Measurements from ENCODE around the gene PSME1. TPM values are rescaled to one million over a fixed set of nuclear protein-coding genes. Genes with fewer than 3 reads are reported as not detected.
A peak's percentile ranks its signal among the peaks of the same experiment; 100 is the strongest.

The PSME1 gene
- total and polyA plus RNA-seq, 2 of the 13 experiments (the other 11 are each of a cell fraction or from before 2014, with no cell fraction given): 159 to 608 TPM

DNA sequence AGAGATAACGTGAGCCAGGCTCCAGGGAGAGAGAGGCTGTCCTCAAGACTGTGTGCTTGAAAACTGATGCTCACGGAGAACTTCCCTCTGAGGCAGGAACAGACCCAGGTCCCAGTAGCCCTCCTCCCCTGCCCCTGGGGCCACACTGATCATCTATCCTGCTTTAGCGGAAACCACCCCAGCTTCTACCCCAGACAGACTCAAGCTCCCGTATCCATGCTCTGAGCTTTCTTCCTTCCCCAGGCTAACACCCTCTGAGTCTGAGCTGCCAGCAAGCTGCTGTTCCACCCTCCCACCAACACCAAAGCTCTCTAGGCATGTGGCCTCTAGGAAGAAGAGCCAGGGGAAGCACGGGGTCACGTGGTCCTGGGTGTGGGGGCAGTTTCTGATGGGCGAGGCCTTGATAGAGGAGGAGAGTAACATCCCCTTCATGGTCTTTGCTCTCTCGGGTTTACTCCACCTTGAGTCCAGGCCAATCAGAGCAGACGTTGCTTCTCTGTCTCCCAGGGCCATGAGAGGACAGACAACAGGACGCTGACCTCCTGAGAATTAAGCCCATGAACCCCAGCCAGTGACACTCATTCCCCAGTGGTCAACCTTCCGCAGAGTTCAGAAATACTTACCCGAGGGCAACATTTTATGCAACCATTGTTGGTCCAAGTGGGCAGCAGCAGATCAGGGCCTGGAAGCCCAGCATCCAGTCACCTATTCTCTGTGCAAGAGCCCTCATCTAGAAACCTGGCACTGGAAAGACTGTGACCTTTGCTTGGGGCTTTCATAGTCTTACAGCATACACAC lies 40.5 kb upstream of the PSME1 start (continued):
- no peak for TF ChIP-seq FOXA1 (IDR thresholded peaks at IDR 0.05)
- TF ChIP-seq FOXA1 (CRISPR knock-in tag; IDR thresholded peaks at IDR 0.05): peak; percentile 60
- TF ChIP-seq, protein P1, sequence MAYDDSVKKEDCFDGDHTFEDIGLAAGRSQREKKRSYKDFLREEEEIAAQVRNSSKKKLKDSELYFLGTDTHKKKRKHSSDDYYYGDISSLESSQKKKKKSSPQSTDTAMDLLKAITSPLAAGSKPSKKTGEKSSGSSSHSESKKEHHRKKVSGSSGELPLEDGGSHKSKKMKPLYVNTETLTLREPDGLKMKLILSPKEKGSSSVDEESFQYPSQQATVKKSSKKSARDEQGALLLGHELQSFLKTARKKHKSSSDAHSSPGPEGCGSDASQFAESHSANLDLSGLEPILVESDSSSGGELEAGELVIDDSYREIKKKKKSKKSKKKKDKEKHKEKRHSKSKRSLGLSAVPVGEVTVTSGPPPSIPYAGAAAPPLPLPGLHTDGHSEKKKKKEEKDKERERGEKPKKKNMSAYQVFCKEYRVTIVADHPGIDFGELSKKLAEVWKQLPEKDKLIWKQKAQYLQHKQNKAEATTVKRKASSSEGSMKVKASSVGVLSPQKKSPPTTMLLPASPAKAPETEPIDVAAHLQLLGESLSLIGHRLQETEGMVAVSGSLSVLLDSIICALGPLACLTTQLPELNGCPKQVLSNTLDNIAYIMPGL (CRISPR knock-in tag; IDR thresholded peaks at IDR 0.05; ENCODE audit: borderline replicate concordance in 1 of 2, low read depth in 1 of 2): peak; percentile 91 to 99
- TF ChIP-seq ZNF20 (CRISPR knock-in tag; IDR thresholded peaks at IDR 0.05): peak; percentile 26; the same call in 1 of the 2 replicates
- TF ChIP-seq, protein P2, sequence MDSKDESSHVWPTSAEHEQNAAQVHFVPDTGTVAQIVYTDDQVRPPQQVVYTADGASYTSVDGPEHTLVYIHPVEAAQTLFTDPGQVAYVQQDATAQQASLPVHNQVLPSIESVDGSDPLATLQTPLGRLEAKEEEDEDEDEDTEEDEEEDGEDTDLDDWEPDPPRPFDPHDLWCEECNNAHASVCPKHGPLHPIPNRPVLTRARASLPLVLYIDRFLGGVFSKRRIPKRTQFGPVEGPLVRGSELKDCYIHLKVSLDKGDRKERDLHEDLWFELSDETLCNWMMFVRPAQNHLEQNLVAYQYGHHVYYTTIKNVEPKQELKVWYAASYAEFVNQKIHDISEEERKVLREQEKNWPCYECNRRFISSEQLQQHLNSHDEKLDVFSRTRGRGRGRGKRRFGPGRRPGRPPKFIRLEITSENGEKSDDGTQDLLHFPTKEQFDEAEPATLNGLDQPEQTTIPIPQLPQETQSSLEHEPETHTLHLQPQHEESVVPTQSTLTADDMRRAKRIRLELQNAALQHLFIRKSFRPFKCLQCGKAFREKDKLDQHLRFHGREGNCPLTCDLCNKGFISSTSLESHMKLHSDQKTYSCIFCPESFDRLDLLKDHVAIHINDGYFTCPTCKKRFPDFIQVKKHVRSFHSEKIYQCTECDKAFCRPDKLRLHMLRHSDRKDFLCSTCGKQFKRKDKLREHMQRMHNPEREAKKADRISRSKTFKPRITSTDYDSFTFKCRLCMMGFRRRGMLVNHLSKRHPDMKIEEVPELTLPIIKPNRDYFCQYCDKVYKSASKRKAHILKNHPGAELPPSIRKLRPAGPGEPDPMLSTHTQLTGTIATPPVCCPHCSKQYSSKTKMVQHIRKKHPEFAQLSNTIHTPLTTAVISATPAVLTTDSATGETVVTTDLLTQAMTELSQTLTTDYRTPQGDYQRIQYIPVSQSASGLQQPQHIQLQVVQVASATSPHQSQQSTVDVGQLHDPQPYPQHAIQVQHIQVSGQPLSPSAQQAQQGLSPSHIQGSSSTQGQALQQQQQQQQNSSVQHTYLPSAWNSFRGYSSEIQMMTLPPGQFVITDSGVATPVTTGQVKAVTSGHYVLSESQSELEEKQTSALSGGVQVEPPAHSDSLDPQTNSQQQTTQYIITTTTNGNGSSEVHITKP (CRISPR knock-in tag; IDR thresholded peaks at IDR 0.05; ENCODE audit: low read depth): peak; percentile 78; the same call in 1 of the 2 replicates
- TF ChIP-seq BRCA1 (CRISPR knock-in tag; IDR thresholded peaks at IDR 0.05): peak; percentile 96
- TF ChIP-seq, protein P3, sequence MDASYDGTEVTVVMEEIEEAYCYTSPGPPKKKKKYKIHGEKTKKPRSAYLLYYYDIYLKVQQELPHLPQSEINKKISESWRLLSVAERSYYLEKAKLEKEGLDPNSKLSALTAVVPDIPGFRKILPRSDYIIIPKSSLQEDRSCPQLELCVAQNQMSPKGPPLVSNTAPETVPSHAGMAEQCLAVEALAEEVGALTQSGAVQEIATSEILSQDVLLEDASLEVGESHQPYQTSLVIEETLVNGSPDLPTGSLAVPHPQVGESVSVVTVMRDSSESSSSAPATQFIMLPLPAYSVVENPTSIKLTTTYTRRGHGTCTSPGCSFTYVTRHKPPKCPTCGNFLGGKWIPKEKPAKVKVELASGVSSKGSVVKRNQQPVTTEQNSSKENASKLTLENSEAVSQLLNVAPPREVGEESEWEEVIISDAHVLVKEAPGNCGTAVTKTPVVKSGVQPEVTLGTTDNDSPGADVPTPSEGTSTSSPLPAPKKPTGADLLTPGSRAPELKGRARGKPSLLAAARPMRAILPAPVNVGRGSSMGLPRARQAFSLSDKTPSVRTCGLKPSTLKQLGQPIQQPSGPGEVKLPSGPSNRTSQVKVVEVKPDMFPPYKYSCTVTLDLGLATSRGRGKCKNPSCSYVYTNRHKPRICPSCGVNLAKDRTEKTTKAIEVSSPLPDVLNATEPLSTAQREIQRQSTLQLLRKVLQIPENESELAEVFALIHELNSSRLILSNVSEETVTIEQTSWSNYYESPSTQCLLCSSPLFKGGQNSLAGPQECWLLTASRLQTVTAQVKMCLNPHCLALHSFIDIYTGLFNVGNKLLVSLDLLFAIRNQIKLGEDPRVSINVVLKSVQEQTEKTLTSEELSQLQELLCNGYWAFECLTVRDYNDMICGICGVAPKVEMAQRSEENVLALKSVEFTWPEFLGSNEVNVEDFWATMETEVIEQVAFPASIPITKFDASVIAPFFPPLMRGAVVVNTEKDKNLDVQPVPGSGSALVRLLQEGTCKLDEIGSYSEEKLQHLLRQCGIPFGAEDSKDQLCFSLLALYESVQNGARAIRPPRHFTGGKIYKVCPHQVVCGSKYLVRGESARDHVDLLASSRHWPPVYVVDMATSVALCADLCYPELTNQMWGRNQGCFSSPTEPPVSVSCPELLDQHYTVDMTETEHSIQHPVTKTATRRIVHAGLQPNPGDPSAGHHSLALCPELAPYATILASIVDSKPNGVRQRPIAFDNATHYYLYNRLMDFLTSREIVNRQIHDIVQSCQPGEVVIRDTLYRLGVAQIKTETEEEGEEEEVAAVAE (CRISPR knock-in tag; IDR thresholded peaks at IDR 0.05; ENCODE audit: borderline replicate concordance): peak; percentile 100
- peak; percentile 98 for TF ChIP-seq PITX1 (CRISPR knock-in tag; IDR thresholded peaks at IDR 0.05)
- peak; percentile 90 for TF ChIP-seq NFYB (CRISPR knock-in tag; IDR thresholded peaks at IDR 0.05)
- peak; percentile 100 for TF ChIP-seq SSRP1 (CRISPR knock-in tag; IDR thresholded peaks at IDR 0.05)
- TF ChIP-seq, protein P4, sequence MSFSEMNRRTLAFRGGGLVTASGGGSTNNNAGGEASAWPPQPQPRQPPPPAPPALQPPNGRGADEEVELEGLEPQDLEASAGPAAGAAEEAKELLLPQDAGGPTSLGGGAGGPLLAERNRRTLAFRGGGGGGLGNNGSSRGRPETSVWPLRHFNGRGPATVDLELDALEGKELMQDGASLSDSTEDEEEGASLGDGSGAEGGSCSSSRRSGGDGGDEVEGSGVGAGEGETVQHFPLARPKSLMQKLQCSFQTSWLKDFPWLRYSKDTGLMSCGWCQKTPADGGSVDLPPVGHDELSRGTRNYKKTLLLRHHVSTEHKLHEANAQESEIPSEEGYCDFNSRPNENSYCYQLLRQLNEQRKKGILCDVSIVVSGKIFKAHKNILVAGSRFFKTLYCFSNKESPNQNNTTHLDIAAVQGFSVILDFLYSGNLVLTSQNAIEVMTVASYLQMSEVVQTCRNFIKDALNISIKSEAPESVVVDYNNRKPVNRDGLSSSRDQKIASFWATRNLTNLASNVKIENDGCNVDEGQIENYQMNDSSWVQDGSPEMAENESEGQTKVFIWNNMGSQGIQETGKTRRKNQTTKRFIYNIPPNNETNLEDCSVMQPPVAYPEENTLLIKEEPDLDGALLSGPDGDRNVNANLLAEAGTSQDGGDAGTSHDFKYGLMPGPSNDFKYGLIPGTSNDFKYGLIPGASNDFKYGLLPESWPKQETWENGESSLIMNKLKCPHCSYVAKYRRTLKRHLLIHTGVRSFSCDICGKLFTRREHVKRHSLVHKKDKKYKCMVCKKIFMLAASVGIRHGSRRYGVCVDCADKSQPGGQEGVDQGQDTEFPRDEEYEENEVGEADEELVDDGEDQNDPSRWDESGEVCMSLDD (CRISPR knock-in tag; IDR thresholded peaks at IDR 0.05; ENCODE audit: borderline replicate concordance): peak; percentile 23; the same call in 1 of the 2 replicates
- no peak for TF ChIP-seq ZBTB7A (CRISPR knock-in tag; IDR thresholded peaks at IDR 0.05)
- peak; percentile 96 for TF ChIP-seq ZSCAN29 (CRISPR knock-in tag; conservative IDR thresholded peaks at IDR 0.05)
- TF ChIP-seq ZNF282 (IDR thresholded peaks at IDR 0.05; ENCODE audit: partially characterized antibody): no peak

All from HepG2 (cell line).